Lower leg skin (tissue), 3 donors: Measurements from ENCODE around the gene SUDS3.

Experiments used
- CTCF ChIP-seq, 3 donors: fragments of 450-650 bp; IDR thresholded peaks; one replicate each; pipeline ENCODE4 v1.5.1; 2016; ENCODE audit warnings: antibody characterized with exemption in 3 of 3, mild to moderate bottlenecking in 3 of 3, moderate library complexity in 2 of 3
- POLR2A ChIP-seq, 2 donors: fragments of 450-650 bp; IDR thresholded peaks; one replicate each; pipeline ENCODE4 v1.6.1; 2016 to 2017; ENCODE audit warnings: antibody characterized with exemption in 2 of 2, mild to moderate bottlenecking in 1 of 2, moderate library complexity in 1 of 2

GRCh38 chr12:118446247-118446646 is 69.9 kb downstream of the SUDS3 start:
- TF ChIP-seq CTCF (IDR thresholded peaks at IDR 0.05) (no peak), POLR2A (IDR thresholded peaks at IDR 0.05) (no peak)
